Glomerular visceral epithelial cell (primary cell): ENCODE measurements around the gene F2R.
"Not testable (repeated sequence)": the region's sequence is repeated elsewhere in the genome, so short reads cannot be mapped to it uniquely, and the experiment has no call there.

ENCODE experiments used
- DNase-seq: peaks from one replicate; pipeline ENCODE4 v3.0.0-alpha.2; 2016; ENCODE audit errors: extremely low spot score

F2R gene

DNA sequence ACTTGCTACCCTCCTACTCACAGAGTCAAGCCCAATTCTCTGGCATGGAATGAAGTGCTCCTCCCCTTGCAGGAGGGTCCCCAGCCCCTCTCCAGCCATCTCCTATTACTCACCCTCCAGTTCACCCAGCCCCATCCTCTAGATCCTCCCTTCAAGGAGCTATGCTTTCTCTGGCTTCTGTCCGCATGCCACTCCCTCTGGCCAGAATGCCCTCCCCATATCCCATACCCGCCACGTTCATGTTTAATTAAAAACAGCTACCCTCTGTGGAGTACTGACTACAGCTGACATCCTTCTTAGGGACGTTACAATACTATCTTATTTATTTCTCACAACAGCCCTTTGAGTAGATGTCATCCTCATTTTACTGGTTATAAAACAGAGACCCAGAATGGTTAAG lies 3.0 kb downstream of the F2R start:
- DNase-seq: no peak

DNA sequence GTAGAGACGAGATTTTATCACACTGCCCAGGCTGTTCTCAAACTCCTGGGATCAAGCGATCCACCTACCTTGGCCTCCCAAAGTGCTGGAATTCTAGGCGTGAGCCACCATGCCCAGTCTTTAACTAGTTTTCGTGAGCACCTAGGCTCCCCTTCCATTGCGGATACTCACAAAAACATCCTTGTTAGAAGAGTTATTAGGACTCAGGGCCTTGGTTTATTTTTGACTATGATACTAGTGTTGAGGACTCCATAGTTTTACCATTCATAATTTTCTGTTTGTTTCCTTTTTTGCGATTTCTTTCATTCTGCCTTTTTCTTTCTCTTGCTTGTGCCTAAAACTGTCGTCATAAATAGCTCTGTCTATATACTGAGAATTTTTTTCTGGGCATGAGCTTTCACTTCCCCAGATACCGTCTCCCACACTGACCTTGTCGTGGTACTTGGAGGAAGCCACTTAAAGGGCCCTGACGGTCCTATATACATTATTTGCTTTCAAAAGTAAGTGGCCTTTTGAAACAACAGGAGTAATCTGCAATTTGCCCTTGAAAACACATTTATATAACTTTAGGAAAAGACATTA lies 5.2 kb downstream of the F2R start:
- DNase-seq: no peak

GRCh38 chr5:76723266-76723665 lies 7.3 kb downstream of the F2R start:
- no peak for DNase-seq

- no peak for DNase-seq
These were observed 8.0 kb downstream of the F2R start for GRCh38 chr5:76723906-76724305.

- DNase-seq: peak; percentile 58
These were observed 8.9 kb downstream of the F2R start for GRCh38 chr5:76724871-76725270.

DNA sequence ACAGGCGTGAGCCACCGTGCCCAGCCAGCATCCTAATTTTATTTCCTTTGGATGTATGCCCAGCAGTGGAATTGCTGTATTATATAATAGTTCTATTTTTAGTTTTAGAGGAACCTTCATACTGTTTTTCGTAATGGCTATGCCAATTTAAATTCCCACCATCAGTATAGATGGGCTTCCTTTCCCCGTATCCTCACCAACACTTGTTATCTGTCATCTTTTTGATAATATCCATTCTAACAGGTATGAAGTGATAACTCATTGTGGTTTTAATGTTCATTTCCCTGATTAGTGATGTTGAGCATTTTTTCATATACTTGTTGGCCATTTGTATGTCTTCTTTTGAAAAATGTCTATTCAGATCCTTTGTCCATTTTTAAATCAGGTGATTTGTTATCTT lies 13.0 kb downstream of the F2R start:
- DNase-seq: no peak

GRCh38 chr5:76729373-76730290 lies 13.7 kb downstream of the F2R start:
- no peak for DNase-seq

GRCh38 chr5:76732405-76733048 lies 16.6 kb downstream of the F2R start:
- no peak for DNase-seq

DNA sequence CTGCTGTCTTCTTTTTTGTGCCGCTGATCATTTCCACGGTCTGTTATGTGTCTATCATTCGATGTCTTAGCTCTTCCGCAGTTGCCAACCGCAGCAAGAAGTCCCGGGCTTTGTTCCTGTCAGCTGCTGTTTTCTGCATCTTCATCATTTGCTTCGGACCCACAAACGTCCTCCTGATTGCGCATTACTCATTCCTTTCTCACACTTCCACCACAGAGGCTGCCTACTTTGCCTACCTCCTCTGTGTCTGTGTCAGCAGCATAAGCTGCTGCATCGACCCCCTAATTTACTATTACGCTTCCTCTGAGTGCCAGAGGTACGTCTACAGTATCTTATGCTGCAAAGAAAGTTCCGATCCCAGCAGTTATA lies 17.1 kb downstream of the F2R start:
- DNase-seq: no peak

GRCh38 chr5:76735762-76736545 lies 20.0 kb downstream of the F2R start:
- no peak for DNase-seq

GRCh38 chr5:76736679-76737556 lies 21.0 kb downstream of the F2R start:
- no peak for DNase-seq

- DNase-seq: no peak
These were observed 21.9 kb downstream of the F2R start for GRCh38 chr5:76737846-76738245.

DNA sequence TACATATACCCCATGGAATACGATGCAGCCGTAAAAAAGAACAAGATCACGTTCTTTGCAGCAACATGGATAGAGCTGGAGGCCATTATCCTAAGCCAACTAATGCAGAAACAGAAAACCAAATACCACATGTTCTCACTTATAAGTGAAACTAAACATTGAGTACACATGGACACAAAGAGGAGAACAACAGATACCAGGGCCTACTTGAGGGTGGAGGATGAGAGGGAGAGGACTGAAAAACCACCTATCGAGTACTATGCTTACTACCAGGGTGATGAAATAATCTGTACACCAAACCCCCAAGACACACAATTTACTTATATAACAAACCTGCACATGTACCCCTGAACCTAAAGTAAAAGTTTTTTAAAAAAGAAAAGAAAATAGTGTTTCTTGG lies 25.6 kb downstream of the F2R start:
- DNase-seq: not testable (repeated sequence)

- no peak for DNase-seq
These were observed 26.7 kb downstream of the F2R start for GRCh38 chr5:76742583-76742982.

DNA sequence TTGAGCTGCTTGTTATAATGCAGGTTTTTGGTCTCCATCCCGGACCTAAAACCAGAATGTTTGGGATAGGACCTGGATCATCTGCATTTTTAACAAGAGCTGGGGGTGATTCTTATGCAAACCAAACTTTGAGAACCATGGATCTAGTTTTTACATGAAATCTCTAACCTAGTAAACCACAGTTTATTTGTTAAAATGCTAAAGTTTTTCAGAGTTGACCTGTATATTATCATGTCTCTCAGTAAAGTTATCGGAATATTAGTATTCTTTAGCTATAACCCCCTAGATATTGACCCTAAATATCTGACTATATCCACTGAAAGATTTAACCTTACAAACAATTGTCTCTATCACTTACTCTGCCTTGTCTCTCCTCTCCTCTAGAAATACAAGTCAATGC lies 28.7 kb downstream of the F2R start:
- DNase-seq: no peak

- no peak for DNase-seq
These were observed 29.7 kb downstream of the F2R start for GRCh38 chr5:76745670-76746069.

- no peak for DNase-seq
These were observed 30.8 kb downstream of the F2R start for GRCh38 chr5:76746677-76747076.

DNA sequence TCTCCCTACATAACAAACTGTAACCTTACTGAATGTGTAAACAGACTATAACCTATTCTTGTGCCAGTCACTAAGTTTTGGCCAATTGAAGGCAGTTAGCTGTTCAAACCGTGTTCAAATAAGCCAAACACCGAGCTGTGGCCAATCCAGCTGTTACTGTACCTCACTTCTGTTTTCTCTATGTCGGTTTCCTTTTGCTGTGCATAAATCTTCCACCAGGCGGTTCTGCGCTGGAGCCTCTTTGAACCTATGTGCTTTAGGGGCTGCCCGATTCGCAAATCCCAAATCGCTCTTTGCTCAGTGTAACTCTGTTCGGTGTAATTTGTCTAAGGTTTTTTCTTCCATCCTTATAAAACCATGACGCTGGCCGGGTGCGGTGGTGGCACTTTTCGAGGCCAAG lies 31.8 kb downstream of the F2R start:
- DNase-seq: no peak

GRCh38 chr5:76751291-76751690 lies 35.4 kb downstream of the F2R start:
- DNase-seq: no peak

GRCh38 chr5:76754668-76755078 lies 38.7 kb downstream of the F2R start:
- no peak for DNase-seq
